Activated CD4-positive, alpha-beta T cell treated with anti-CD3 and anti-CD28 coated beads, Interleukin-2, amount 10 ng/mL, durations not matched to agents 7 days and 5 days (primary cell): Measurements from ENCODE around the gene GPLD1. TPM values are rescaled to one million over a fixed set of nuclear protein-coding genes. Genes with fewer than 3 reads are reported as not detected.

Experiments used
- CTCF ChIA-PET: fragments of 350-600 bp; sonication (Branson Sonifier 250); formaldehyde crosslinking; loops from one replicate; lab custom pipeline; 2021; ENCODE audit warnings: antibody characterized with exemption; lab: Charles Lee
- POLR2A ChIA-PET: fragments of 350-600 bp; sonication (Branson Sonifier 250); formaldehyde crosslinking; loops from one replicate; lab custom pipeline; 2021; ENCODE audit warnings: antibody characterized with exemption; lab: Charles Lee
- DNase-seq: peaks from one replicate; pipeline ENCODE4 v3.0.0-alpha.2; 2020
- H3K27ac Mint-ChIP-seq: one replicate; pipeline ENCODE4 v1.8.0; 2021; ENCODE audit warnings: mild to moderate bottlenecking, moderate library complexity, mixed read lengths
- H3K27me3 Mint-ChIP-seq: one replicate; pipeline ENCODE4 v1.8.0; 2021; ENCODE audit warnings: mixed read lengths
- H3K36me3 Mint-ChIP-seq: one replicate; pipeline ENCODE4 v1.8.0; 2021; ENCODE audit warnings: low read depth, mixed read lengths
- H3K4me1 Mint-ChIP-seq: one replicate; pipeline ENCODE4 v1.8.0; 2021; ENCODE audit warnings: mixed read lengths
- H3K4me3 Mint-ChIP-seq: one replicate; pipeline ENCODE4 v1.8.0; 2021; ENCODE audit warnings: mild to moderate bottlenecking, moderate library complexity, mixed read lengths
- H3K9me3 Mint-ChIP-seq: one replicate; pipeline ENCODE4 v1.8.0; 2021; ENCODE audit warnings: mixed read lengths
- total RNA-seq, 2 experiments: library from RNA; stranded (reverse); gene quantifications; one replicate each; pipeline ENCODE4 v1.2.3, GENCODE V29; 2021

GPLD1 gene
- total RNA-seq, 2 experiments from 2014 or later = 0.10 to 0.15 TPM

DNA sequence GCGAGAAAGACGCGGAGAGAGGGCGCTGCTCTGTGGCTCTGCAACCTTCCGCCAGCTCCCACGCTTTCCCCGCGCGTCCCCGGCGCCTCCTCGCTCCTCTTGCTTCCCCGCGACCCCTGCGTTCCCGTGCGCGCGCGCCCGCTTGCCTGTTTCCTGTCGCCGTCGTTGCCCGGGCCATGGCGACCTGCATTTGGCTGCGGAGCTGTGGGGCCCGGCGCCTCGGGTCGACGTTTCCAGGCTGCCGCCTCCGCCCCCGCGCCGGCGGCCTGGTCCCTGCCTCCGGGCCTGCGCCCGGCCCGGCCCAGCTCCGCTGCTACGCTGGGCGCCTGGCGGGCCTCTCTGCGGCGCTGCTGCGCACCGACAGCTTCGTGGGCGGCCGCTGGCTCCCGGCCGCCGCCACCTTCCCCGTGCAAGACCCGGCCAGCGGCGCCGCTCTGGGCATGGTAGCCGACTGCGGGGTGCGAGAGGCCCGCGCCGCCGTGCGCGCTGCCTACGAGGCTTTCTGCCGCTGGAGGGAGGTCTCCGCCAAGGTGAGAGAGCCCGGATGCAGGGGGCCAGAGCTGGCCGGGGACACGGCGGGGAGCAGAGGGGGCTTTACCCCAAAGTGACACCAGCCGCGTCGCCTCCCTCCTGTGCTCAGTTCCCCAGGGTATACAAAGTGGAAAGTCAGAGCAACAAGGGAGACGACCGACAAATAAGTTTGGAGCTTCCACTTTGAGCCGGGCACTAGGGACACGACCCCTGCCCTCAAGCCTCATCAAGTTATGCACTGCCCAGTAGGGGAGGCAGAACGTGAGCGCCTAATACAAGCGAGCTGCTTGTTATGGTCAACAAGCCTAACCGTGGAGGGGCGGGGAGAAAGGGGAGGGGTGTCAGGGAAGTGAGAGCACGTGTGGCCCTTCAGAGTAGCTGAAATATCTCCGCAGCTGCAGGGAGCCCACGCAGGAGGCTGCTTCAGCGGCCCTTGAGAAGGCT lies 5.7 kb upstream of the GPLD1 start, which contains the start of gene ALDH5A1:
ALDH5A1 (plus strand) TSS at position 149 of the 975 bp plus-strand sequence; CDS start at position 177, 28 bp downstream.
- H3K4me3 Mint-ChIP-seq = peak within 1 kb of the TSS; percentile 77
- H3K27me3 Mint-ChIP-seq = no peaks in the 10 kb centered on the region
- peaks cover 3% of the 10 kb centered on the region for H3K36me3 Mint-ChIP-seq
- POLR2A ChIA-PET = no interaction called here
- peak within 1 kb of the TSS; percentile 65 for H3K27ac Mint-ChIP-seq
- peak; percentile 75 for DNase-seq
- H3K9me3 Mint-ChIP-seq = peaks cover 7% of the 10 kb centered on the region
- CTCF ChIA-PET = interaction anchor here (1.0 to 1.7 kb wide), 6 partner anchors 9 to 83 kb away, joined by 3 to 4 read pairs (median 4); no protein-coding TSS in a partner anchor
- peaks cover 17% of the 10 kb centered on the region for H3K4me1 Mint-ChIP-seq

DNA sequence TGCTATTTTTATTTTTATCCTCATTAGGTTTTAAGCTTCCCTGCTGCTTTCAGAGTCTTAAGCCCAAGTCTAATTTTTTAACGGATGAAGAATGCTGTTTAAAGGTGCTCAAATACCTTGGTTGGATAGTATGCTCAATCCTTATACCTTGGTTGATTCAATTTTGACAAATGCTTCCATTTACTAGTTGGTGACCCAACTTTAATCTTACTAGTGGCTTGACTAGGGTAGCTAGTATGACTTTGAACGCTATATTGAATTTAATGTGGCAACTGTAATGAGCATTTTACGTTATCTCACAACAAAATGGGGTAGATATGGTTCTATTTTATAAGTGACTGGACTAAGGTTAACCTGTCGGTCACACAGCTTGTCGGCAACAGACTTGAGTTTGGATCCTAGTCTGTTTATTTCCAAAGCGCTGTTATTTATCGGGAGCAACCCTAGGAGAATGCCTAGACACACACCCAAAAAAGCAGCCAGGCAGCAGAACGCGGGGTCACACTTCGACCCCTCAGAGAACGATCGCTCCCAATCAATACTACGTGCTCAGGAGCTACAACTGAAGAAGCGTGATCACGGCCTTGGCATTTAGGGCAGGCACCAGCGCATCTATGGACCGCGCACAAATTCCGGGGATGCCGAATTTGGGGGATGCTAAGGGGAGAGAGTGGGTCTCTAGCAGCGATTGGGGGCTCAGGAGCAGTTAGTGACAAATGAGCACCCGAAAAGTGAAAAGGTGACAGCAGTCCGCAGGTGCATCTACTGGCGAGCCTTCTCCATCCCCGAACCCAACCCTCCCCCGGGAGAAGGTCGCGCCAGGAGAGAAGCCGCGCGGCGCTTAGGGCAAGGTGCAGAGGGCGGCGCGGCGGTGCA lies 4.8 kb upstream of the GPLD1 start:
- ChIA-PET CTCF (interaction anchor here (0.9 to 2.0 kb wide), 9 partner anchors 10 to 53 kb away, joined by 3 to 4 read pairs (median 4); no protein-coding TSS in a partner anchor), POLR2A (no interaction called here)
- peaks cover 3% of the 10 kb centered on the region for H3K36me3 Mint-ChIP-seq
- no peak for DNase-seq
- peak overlapping the region; percentile 65 for H3K27ac Mint-ChIP-seq
- peak overlapping the region; percentile 77 for H3K4me3 Mint-ChIP-seq
- H3K9me3 Mint-ChIP-seq = peaks cover 7% of the 10 kb centered on the region
- H3K27me3 Mint-ChIP-seq = no peaks in the 10 kb centered on the region
- peaks cover 17% of the 10 kb centered on the region for H3K4me1 Mint-ChIP-seq

DNA sequence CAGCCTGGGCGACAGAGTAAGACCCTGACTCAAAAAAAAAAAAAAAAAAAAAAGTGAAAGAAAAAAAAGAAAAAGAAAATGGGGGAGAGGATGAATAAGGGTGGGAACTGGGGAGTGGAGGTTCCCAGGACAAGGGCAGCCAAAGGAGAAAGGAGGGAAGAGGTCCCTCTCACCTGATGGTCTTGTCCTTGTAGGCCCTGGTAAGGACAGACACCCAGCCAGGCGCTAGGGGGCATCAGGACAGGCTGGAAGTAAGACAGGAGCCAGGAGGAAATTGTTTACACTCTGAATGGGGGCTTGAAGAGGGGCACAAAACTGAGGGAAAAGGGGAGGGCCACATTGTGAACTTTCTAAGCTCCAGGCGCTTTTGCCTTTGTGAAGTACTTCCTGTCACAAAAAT lies 3.1 kb upstream of the GPLD1 start:
- DNase-seq = no peak
- no peaks in the 10 kb centered on the region for H3K36me3 Mint-ChIP-seq
- no peak overlapping the region for H3K27ac Mint-ChIP-seq
- ChIA-PET POLR2A (no interaction called here), CTCF (interaction anchor here (0.6 to 2.0 kb wide), 2 partner anchors 46 to 55 kb away, joined by 3 to 4 read pairs; no protein-coding TSS in a partner anchor)
- no peak overlapping the region for H3K4me3 Mint-ChIP-seq
- no peaks in the 10 kb centered on the region for H3K27me3 Mint-ChIP-seq
- peaks cover 4% of the 10 kb centered on the region for H3K9me3 Mint-ChIP-seq
- H3K4me1 Mint-ChIP-seq = peaks cover 17% of the 10 kb centered on the region

DNA sequence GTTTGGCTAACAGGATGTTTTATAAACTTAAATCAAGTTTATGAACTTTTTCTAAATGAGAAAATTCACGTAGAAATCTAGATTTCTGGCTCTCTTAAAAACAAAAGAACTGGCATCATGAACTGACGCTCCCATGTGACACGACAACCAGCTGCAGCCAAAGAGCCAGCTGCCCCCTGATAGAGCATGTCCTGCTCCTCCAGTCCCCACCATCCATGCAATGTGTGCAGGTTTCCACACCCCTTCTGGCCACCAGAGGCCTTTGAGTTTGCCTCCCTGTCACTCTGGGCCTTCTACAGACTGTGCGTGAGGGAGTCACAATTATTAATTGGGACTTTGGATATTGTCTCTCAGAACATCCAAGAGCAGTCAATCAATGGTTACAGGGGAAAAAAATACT lies 1.6 kb upstream of the GPLD1 start:
- no peak overlapping the region for H3K4me3 Mint-ChIP-seq
- H3K4me1 Mint-ChIP-seq = peaks cover 17% of the 10 kb centered on the region
- POLR2A ChIA-PET = no interaction called here
- DNase-seq = no peak
- no peaks in the 10 kb centered on the region for H3K36me3 Mint-ChIP-seq
- CTCF ChIA-PET = interaction anchor here (0.7 kb wide), 1 partner anchor 9 kb away, joined by 4 read pairs; no protein-coding TSS in a partner anchor
- H3K9me3 Mint-ChIP-seq = no peaks in the 10 kb centered on the region
- H3K27ac Mint-ChIP-seq = no peak overlapping the region
- H3K27me3 Mint-ChIP-seq = no peaks in the 10 kb centered on the region

DNA sequence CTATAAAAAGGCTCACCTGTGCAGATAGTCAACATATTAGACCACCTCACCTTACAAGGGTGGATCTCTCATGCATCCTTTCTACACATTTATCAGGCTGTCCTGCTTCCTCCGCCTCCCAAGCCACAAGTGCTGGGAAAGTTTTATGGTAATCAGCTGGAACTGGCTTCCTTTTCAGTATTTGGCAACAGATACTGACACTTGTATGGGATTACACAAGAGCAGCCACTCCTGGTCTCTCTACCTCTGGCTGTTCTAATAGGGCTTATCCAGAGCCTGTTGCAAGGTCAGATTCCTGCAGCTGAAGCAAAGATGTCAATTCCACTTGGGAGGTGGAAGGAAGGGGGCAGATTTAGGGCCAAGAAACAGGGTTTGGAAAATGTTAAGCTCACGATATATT lies 503 bp upstream of the GPLD1 start:
- H3K27me3 Mint-ChIP-seq = no peaks in the 10 kb centered on the region
- POLR2A ChIA-PET = no interaction called here
- no peaks in the 10 kb centered on the region for H3K9me3 Mint-ChIP-seq
- H3K4me1 Mint-ChIP-seq = peaks cover 11% of the 10 kb centered on the region
- no peak overlapping the region for H3K27ac Mint-ChIP-seq
- no peak overlapping the region for H3K4me3 Mint-ChIP-seq
- CTCF ChIA-PET = interaction anchor here (1.0 to 1.4 kb wide), 2 partner anchors 10 to 11 kb away, joined by 3 to 5 read pairs; no protein-coding TSS in a partner anchor
- no peak for DNase-seq
- H3K36me3 Mint-ChIP-seq = no peaks in the 10 kb centered on the region

DNA sequence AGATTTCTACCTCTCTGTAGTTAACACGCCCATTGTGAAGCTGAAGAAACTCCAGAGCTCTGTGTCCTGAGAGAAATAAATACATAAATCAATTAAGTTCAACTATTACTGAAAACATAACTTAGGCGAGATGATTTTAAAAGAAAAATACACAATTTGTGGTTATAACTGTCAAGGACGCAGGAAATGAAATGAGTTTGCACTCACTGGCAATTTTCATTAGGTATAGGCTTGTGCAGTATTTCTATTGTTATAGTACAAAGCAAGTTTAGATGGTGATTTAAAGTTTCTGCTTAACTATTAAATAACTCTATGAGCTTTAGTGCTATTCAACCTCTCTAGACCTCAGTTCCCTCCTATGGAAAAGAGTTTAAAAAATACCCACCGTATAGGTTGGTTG lies 3.3 kb downstream of the GPLD1 start:
- Mint-ChIP-seq H3K9me3 (no peaks in the 10 kb centered on the region), H3K36me3 (no peaks in the 10 kb centered on the region), H3K27me3 (no peaks in the 10 kb centered on the region), H3K27ac (no peak overlapping the region), H3K4me1 (no peaks in the 10 kb centered on the region), H3K4me3 (no peak overlapping the region)
- CTCF ChIA-PET = interaction anchor here (1.1 kb wide), 1 partner anchor 49 kb away, joined by 3 read pairs; no protein-coding TSS in a partner anchor
- POLR2A ChIA-PET = no interaction called here
- no peak for DNase-seq

DNA sequence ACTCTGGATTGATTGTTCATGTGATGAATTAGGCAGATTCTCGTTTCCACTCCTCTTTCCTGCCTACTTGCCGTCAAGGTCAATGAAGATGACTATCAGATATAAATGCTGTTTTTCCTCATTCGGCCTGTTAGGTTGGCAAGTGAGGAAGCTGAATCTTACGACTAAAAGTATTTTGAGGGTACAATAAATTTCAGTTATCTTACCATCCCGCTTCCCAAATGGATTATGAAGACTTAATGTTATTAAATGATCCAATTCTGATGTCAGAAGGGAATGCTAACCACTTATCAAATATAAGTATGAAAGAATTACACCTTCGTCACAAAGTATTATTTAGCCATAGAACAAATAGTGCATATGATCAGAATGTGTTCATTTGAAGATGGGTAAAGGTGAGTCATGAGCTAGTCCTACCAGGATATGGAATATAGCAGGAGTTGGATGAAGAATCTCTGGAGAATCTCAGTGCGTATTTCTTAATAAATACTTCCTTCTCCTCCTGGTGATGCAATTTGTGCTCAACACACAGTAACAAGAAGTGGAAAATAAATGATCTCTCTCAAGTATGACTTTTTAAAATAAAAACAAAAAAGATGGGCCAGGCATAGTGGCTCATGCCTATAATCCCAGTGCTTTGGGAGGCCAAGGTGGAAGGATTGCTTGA lies 4.6 kb downstream of the GPLD1 start:
- no peak for DNase-seq
- H3K9me3 Mint-ChIP-seq = no peaks in the 10 kb centered on the region
- no peak overlapping the region for H3K4me3 Mint-ChIP-seq
- no peaks in the 10 kb centered on the region for H3K36me3 Mint-ChIP-seq
- POLR2A ChIA-PET = no interaction called here
- H3K27ac Mint-ChIP-seq = no peak overlapping the region
- CTCF ChIA-PET = no interaction called here
- H3K4me1 Mint-ChIP-seq = no peaks in the 10 kb centered on the region
- H3K27me3 Mint-ChIP-seq = no peaks in the 10 kb centered on the region

DNA sequence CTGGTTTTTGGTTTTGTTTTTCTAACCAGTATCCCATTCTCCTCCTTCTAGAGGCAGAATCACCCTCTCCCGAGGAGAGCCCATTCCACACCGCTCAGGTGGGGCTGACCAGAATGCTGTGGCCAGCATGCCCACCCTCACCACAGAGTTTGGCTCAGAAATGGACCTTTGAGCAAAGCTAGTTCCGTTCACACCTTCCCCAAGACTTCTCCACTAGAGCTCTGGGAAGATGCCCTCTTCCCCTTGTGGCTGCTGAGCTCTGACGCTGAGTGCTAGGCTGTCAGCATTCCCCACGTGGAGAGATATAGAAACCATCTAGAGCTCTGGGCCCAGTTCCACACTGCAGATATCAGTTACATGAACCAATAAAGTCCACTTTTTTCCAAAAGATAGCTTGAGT lies 7.9 kb downstream of the GPLD1 start:
- no peaks in the 10 kb centered on the region for H3K4me1 Mint-ChIP-seq

DNA sequence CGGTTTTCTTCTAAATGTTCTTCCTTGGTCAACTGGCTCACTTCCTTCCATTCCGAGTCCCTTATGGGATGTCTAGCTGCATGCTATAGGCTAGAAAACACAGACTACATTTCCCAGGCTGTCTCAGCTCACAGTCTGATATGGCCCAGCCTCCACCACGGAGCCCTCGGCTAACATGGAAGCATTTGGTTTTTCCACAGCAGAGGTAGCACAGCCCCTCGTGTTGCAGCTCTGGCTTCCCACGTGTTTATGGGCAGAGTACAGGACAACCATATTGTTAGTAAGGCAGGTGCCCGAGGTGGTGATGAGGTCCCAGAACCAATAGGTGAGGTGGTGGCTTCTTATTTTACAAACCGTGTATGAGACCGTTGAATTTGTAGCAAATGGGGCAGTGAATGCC lies 8.7 kb downstream of the GPLD1 start:
- Mint-ChIP-seq H3K9me3 (no peaks in the 10 kb centered on the region), H3K27me3 (no peaks in the 10 kb centered on the region), H3K27ac (no peak overlapping the region), H3K4me1 (no peaks in the 10 kb centered on the region), H3K36me3 (no peaks in the 10 kb centered on the region), H3K4me3 (no peak overlapping the region)
- POLR2A ChIA-PET = no interaction called here
- CTCF ChIA-PET = no interaction called here
- no peak for DNase-seq

More for the DNA sequence above, 7.9 kb downstream of the GPLD1 start:
- ChIA-PET POLR2A (interaction anchor here (0.7 kb wide), 1 partner anchor 10 kb away, joined by 3 read pairs; no protein-coding TSS in a partner anchor), CTCF (interaction anchor here (0.7 to 1.0 kb wide), 2 partner anchors 32 to 42 kb away, joined by 3 to 4 read pairs; no protein-coding TSS in a partner anchor)
- Mint-ChIP-seq H3K36me3 (no peaks in the 10 kb centered on the region), H3K27me3 (no peaks in the 10 kb centered on the region), H3K4me3 (no peak overlapping the region), H3K27ac (no peak overlapping the region), H3K9me3 (no peaks in the 10 kb centered on the region)
- DNase-seq = no peak

DNA sequence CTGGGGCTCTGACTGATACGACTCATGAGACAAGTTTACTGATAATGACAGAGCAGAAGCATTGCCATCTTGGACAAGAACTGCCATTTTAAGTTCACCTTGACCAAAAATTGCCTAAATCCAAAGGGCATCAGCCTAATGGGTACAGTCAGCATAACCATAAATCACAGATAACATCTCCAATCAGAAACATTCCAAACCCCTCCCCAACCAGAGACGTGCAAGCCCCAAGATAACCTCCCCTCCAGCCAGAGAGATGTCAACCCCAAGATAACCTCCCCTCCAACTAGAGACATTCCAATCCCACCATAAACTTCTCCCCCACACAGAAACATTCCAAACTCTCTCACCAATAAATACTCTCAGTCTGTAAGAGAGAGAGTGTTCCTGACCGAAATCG lies 10.5 kb downstream of the GPLD1 start:
- POLR2A ChIA-PET = no interaction called here
- CTCF ChIA-PET = interaction anchor here (0.5 kb wide), 1 partner anchor 38 kb away, joined by 3 read pairs; no protein-coding TSS in a partner anchor
- Mint-ChIP-seq H3K27me3 (no peaks in the 10 kb centered on the region), H3K36me3 (no peaks in the 10 kb centered on the region), H3K9me3 (no peaks in the 10 kb centered on the region), H3K27ac (no peak overlapping the region), H3K4me1 (no peaks in the 10 kb centered on the region), H3K4me3 (no peak overlapping the region)
- DNase-seq = no peak

DNA sequence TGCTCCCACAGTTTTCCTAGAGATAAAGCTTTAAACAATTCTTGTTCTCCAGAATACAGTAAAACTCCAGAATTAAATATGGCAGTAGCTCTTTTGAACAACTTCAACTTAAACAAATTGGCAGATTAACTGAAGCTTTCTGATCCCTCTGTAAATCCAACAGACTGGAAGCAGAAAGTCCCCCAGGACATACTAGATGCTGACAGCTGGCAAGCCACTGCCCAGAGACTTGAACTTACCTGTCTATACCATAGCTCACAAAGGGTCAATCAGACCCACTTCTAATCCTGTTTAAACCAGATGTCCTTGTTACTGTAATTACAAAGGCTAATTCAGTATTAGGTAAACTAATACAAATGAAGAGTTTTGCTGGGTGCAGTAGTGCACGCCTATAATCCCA lies 12.3 kb downstream of the GPLD1 start:
- ChIA-PET POLR2A (no interaction called here), CTCF (interaction anchor here (1.1 kb wide), 1 partner anchor 17 kb away, joined by 4 read pairs; the partner anchor contains the start of gene ALDH5A1)
- Mint-ChIP-seq H3K27me3 (no peaks in the 10 kb centered on the region), H3K4me1 (no peaks in the 10 kb centered on the region), H3K36me3 (no peaks in the 10 kb centered on the region), H3K27ac (no peak overlapping the region), H3K9me3 (no peaks in the 10 kb centered on the region), H3K4me3 (no peak overlapping the region)
- DNase-seq = no peak

DNA sequence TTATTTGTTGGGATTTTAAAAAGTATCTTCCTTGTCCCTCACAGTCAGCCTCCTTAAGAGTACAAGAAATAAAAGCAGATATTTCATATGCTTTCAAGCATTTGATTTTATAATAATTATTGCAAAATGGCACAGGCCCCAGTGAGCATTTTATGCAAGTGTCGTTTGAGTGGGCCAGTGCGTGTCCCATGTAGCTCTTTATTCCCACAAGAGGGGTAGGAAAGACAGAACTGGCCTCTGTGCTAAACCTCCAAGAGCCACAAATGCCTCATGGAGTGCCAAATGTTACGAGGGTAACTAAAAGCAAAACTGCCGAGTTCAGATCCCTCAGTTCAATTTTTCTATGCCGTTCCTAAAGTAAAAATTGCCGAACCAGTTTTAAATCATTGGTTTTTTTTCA lies 12.7 kb downstream of the GPLD1 start:
- H3K36me3 Mint-ChIP-seq = no peaks in the 10 kb centered on the region
- ChIA-PET POLR2A (no interaction called here), CTCF (interaction anchor here (0.6 to 1.1 kb wide), 2 partner anchors 17 to 118 kb away, joined by 4 read pairs; partner anchors contain the start of gene ALDH5A1)
- H3K27ac Mint-ChIP-seq = no peak overlapping the region
- H3K4me3 Mint-ChIP-seq = no peak overlapping the region
- H3K9me3 Mint-ChIP-seq = no peaks in the 10 kb centered on the region
- H3K27me3 Mint-ChIP-seq = no peaks in the 10 kb centered on the region
- H3K4me1 Mint-ChIP-seq = no peaks in the 10 kb centered on the region
- DNase-seq = no peak
